ENCODE measurements around the gene OMP.

OMP gene

DNA sequence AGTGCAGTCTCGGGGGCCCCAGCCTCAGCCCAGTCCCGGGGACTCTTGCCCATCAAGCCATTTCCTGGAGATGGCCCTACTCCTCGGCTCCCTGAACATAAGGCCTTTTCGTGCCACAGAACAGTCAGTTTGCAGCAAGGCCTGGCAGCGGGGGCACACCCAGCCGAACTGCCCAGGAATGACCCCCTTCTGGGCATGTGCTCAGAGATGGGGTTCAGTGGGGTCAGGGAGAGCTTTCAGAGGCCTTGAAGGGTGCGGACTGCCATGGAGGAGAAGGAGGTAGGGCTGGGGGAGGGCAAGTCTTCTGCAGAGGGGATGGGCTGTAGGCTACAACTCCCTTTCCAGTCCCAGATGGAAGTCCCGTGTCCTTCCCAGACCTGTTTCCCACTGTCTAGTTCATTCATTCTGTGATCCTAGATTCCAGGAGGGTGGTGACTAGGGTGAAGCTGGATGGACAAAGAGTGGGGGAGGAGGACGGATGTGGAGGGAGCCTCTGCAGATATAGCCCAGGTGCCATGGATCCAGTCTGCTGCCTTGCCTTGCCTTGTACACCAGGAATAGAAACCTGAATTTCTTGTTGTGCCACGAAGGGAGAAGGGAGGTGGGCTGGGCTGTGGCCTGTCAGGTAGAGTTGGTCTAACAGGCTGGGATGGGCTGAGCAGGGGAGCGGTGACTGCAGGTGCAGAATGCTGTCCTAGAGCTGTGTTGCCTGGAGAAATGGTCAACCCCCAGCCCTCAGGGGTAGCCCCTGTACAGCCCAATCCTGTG is 14.2 kb upstream of the OMP start:
- TF ChIP-seq ZBTB7A (IDR thresholded peaks at IDR 0.05; ENCODE audit: low read depth) (no peak), RAD21 (IDR thresholded peaks at IDR 0.05; ENCODE audit: low read depth) (no peak), EGR1 (IDR thresholded peaks at IDR 0.05) (no peak), TEAD4 (IDR thresholded peaks at IDR 0.05) (no peak), CEBPB (IDR thresholded peaks at IDR 0.05) (no peak), FOXM1 (IDR thresholded peaks at IDR 0.05; ENCODE audit: borderline replicate concordance, low read depth) (no peak), EP300 (IDR thresholded peaks at IDR 0.05; ENCODE audit: borderline replicate concordance) (no peak), YY1 (IDR thresholded peaks at IDR 0.05; ENCODE audit: low read depth) (no peak), NFIC (IDR thresholded peaks at IDR 0.05) (no peak), TAF1 (IDR thresholded peaks at IDR 0.05; ENCODE audit: low read depth) (no peak), TCF12 (IDR thresholded peaks at IDR 0.05; ENCODE audit: low read depth) (no peak), CREB1 (IDR thresholded peaks at IDR 0.05; ENCODE audit: low read depth) (no peak)
- TF ChIP-seq, protein P1, sequence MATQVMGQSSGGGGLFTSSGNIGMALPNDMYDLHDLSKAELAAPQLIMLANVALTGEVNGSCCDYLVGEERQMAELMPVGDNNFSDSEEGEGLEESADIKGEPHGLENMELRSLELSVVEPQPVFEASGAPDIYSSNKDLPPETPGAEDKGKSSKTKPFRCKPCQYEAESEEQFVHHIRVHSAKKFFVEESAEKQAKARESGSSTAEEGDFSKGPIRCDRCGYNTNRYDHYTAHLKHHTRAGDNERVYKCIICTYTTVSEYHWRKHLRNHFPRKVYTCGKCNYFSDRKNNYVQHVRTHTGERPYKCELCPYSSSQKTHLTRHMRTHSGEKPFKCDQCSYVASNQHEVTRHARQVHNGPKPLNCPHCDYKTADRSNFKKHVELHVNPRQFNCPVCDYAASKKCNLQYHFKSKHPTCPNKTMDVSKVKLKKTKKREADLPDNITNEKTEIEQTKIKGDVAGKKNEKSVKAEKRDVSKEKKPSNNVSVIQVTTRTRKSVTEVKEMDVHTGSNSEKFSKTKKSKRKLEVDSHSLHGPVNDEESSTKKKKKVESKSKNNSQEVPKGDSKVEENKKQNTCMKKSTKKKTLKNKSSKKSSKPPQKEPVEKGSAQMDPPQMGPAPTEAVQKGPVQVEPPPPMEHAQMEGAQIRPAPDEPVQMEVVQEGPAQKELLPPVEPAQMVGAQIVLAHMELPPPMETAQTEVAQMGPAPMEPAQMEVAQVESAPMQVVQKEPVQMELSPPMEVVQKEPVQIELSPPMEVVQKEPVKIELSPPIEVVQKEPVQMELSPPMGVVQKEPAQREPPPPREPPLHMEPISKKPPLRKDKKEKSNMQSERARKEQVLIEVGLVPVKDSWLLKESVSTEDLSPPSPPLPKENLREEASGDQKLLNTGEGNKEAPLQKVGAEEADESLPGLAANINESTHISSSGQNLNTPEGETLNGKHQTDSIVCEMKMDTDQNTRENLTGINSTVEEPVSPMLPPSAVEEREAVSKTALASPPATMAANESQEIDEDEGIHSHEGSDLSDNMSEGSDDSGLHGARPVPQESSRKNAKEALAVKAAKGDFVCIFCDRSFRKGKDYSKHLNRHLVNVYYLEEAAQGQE (IDR thresholded peaks at IDR 0.05; ENCODE audit: low read depth), result no peak
- TF ChIP-seq, protein P2, sequence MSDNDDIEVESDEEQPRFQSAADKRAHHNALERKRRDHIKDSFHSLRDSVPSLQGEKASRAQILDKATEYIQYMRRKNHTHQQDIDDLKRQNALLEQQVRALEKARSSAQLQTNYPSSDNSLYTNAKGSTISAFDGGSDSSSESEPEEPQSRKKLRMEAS (IDR thresholded peaks at IDR 0.05), result no peak
- TF ChIP-seq, protein P3, sequence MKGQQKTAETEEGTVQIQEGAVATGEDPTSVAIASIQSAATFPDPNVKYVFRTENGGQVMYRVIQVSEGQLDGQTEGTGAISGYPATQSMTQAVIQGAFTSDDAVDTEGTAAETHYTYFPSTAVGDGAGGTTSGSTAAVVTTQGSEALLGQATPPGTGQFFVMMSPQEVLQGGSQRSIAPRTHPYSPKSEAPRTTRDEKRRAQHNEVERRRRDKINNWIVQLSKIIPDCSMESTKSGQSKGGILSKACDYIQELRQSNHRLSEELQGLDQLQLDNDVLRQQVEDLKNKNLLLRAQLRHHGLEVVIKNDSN (IDR thresholded peaks at IDR 0.05), result no peak

DNA sequence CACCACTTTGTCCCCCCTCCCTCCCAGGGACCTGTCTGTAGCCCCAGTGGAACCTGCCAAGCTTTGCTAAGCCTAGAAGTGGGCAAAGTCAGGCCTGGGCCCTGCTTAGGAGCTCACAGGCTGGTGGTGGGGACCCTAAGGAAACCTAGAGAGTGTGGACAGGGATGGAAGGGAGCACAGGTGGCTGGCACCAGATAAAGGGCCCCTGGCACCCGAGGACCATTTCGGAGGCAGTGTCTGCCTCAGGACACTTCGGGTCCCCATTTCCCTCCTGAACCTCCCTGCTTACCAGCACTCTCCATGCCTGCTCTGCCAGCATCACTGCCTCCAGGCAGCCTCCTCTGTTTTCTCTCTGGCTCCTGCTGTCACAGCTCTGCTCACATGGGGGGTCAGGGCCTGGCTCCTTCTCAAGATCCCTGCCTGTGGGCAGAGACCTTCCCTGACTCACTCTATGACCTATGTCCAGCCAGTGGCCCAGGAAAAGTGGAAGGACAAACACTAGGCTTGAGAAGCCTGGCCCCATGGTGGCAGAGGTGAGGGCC is 13.6 kb upstream of the OMP start:
- TF ChIP-seq EGR1 (IDR thresholded peaks at IDR 0.05) (no peak), CEBPB (IDR thresholded peaks at IDR 0.05) (no peak), CREB1 (IDR thresholded peaks at IDR 0.05; ENCODE audit: low read depth) (no peak), NFIC (IDR thresholded peaks at IDR 0.05) (no peak), TAF1 (IDR thresholded peaks at IDR 0.05; ENCODE audit: low read depth) (no peak)
- TF ChIP-seq, protein P3 (IDR thresholded peaks at IDR 0.05), result no peak
- TF ChIP-seq, protein P2 (IDR thresholded peaks at IDR 0.05), result no peak

DNA sequence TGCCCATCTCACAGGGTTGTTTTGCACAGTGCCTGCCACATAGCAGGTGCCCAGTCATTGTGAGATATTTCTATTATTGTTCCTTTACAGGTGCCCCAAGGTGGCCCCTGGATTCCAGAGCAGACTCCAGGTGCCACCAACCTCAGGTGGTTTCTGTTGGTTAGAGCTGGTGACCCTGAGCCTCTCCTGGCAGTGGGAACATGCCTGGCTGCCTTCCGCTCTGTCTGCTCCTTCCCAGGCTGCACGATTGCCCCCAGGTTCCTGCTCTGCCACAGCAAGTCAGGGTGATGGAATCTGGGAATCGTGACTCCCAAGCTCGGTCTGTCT is 12.6 kb upstream of the OMP start:
- TF ChIP-seq CEBPB (IDR thresholded peaks at IDR 0.05), result no peak
- no peak for TF ChIP-seq YY1 (IDR thresholded peaks at IDR 0.05; ENCODE audit: low read depth)
- TF ChIP-seq, protein P2 (IDR thresholded peaks at IDR 0.05), result no peak
- TF ChIP-seq EGR1 (IDR thresholded peaks at IDR 0.05), result no peak
- TF ChIP-seq, protein P3 (IDR thresholded peaks at IDR 0.05), result no peak
- no peak for TF ChIP-seq RAD21 (IDR thresholded peaks at IDR 0.05; ENCODE audit: low read depth)

DNA sequence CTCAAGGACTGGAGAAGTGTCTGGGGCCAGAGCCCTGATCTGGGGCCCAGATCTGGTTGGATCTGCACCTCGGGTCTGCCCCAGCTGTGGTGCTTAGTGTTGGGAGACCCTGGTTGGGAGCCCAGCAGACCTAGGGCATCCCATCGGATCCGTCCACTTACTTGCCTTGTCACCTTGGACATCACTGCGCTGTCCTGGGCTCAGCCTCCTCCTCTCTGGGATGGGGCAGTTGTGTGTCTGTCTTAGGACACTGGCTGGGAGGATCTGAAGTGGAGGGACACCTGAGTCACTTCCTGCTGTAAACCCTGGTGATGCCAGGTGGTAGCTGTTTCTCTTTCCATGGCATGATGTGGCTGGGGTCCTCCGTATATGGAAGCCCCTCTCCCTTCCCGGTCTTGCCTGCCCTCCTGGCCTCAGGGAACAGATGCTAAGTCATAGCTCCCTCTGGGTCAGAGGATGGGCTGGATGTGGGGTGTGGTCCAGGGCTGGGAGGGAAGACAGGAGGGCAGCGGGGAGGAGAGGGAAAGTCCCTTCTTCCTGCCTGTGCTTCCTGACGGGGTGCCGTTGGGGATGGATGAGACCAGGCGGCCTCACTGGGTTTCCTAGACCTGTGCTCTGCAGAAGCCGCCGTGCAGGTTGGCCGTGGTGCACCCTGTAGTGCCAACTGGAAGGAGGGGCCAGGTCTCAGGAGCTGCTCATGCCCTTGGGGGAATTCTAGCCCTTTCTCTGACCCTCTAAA is 12.1 kb upstream of the OMP start:
- TF ChIP-seq, protein P1 (IDR thresholded peaks at IDR 0.05; ENCODE audit: low read depth), result no peak
- TF ChIP-seq EP300 (IDR thresholded peaks at IDR 0.05; ENCODE audit: borderline replicate concordance) (no peak), TAF1 (IDR thresholded peaks at IDR 0.05; ENCODE audit: low read depth) (no peak), TCF12 (IDR thresholded peaks at IDR 0.05; ENCODE audit: low read depth) (no peak), NFIC (IDR thresholded peaks at IDR 0.05) (no peak), CEBPB (IDR thresholded peaks at IDR 0.05) (no peak), ZBTB7A (IDR thresholded peaks at IDR 0.05; ENCODE audit: low read depth) (no peak), EGR1 (IDR thresholded peaks at IDR 0.05) (no peak)
- TF ChIP-seq, protein P2 (IDR thresholded peaks at IDR 0.05), result no peak
- TF ChIP-seq, protein P3 (IDR thresholded peaks at IDR 0.05), result no peak

Data from Ishikawa (cell line).